ENCODE measurements around the gene C4orf51.
A peak's percentile ranks its signal among the peaks of the same experiment; 100 is the strongest.

Gene C4orf51

GRCh38 chr4:145703850-145704497, 24.0 kb downstream of the C4orf51 start:
- FAIRE-seq (no peak), DNase-seq (ENCODE audit: extremely low spot score, insufficient read length, low read depth) (no peak)

DNA sequence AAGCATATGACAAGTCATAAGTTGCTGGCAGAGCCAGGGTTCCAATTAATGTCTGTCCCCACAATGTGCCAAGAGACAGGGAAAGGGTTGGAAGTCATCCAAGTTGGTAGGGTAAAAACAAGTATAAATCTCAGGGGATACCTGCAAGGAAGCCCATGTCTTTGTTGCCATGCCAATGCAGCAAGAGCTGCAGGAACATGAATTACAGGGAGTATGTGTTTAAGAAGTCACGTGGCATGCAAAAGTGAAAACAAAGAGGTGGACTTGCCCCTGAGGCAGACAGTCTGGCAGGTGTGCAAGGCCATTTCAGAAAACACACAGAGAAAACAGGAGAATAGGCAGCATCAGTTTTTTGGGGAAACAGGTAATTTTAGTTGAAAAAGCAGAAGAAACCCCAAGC, 29.4 kb downstream of the C4orf51 start:
- no peak for FAIRE-seq
- no peak for DNase-seq (ENCODE audit: extremely low spot score, insufficient read length, low read depth)

- DNase-seq (ENCODE audit: extremely low spot score, insufficient read length, low read depth) (no peak), FAIRE-seq (peak; percentile 41)
Measured at GRCh38 chr4:145709843-145710242, 29.9 kb downstream of the C4orf51 start.

GRCh38 chr4:145716200-145716599, 36.3 kb downstream of the C4orf51 start:
- DNase-seq (ENCODE audit: extremely low spot score, insufficient read length, low read depth) (no peak), FAIRE-seq (no peak)

DNA sequence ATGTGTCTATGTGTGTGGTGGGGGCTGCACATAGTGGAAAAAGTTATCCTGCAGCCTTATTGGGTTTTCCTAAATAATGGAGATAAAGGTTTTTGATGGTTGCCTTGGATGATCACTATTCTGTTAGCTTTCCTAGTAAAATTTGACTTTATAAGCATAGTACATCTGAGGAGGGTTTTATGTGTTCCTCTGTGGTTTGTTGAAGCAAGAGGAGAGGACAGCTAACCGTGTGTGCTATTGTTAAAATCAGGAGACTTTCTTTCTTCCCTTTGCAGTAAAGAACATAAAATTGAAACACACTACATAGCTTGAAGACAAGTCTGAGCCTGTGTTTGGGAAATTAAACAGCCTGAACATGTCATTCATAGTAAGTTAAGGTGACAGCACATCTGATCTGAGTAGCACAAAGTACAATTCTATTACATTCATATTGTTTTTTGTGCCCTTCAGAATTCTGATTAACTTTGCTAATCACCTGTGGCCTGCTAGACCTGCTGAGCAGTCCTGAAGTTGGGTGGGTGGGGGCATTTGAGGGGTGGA, 36.8 kb downstream of the C4orf51 start:
- DNase-seq (ENCODE audit: extremely low spot score, insufficient read length, low read depth) (no peak), FAIRE-seq (no peak)

- FAIRE-seq = peak; percentile 86
- no peak for DNase-seq (ENCODE audit: extremely low spot score, insufficient read length, low read depth)
Measured at GRCh38 chr4:145719752-145720624, 40.0 kb downstream of the C4orf51 start.

DNA sequence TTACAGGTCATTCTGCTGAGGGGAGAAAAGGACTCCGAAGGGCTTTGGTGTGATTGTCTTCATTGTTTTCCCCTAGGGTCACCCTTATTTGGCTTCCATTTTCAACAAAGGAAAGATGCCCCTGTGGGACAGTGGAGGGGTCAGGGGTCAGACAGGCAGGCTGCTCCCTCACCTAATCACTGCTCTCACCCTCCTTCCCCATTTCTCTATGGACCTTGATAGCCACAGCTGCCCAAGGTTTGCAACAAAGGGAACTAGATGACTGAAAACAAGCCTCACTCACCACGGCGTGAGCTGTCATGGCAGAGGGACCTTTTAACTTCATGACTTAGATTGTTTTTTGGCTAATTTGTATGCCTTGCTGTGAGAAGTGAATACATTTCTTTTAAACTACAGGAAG, 40.7 kb downstream of the C4orf51 start:
- FAIRE-seq = peak; percentile 64

DNA sequence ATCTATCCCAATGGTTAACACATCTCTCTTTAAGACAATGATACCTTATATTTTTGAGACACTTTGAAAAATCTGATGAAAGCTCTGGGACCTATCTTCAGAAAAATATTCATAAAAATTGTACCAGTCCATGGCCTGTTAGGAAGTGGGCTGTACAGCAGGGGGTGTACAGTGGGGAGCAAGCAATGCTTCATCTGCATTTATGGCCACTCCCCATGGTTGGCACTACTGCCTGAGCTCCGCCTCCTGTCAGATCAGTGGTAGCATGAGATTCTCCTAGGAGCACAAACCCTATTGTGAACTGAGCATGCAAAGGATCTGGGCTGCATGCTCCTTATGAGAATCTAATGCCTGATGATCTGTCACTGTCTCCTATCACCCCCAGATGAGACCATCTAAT, 42.6 kb downstream of the C4orf51 start:
- DNase-seq (ENCODE audit: extremely low spot score, insufficient read length, low read depth) (no peak), FAIRE-seq (no peak)

More for the DNA sequence above, 40.7 kb downstream of the C4orf51 start:
- no peak for DNase-seq (ENCODE audit: extremely low spot score, insufficient read length, low read depth)

- FAIRE-seq = no peak
- DNase-seq (ENCODE audit: extremely low spot score, insufficient read length, low read depth) = no peak
Measured at GRCh38 chr4:145723336-145723735, 43.4 kb downstream of the C4orf51 start.

GRCh38 chr4:145730026-145730425, 50.1 kb downstream of the C4orf51 start:
- no peak for DNase-seq (ENCODE audit: extremely low spot score, insufficient read length, low read depth)
- no peak for FAIRE-seq

DNA sequence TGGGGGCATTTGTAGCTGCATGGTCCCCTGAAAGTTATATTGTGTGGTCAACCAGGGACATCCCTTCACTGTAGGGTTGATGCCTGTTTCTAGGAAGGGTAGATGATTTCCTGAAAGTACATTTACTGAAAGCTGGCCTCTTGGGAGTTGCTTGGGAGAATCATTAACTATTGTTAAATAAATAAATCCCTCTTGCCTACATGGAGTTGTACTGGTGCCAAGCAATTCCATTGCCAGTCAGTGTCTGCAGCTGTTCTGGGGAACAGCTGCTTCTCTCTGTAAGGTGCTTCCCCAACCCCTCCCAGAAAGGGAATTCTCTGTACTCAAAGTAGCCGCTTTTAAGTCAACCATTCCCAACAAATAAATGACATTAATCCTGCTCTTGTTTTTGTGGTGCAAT, 51.1 kb downstream of the C4orf51 start:
- no peak for FAIRE-seq

GRCh38 chr4:145732001-145732815, 52.3 kb downstream of the C4orf51 start:
- FAIRE-seq (peak; percentile 66), DNase-seq (ENCODE audit: extremely low spot score, insufficient read length, low read depth) (no peak)

More for the DNA sequence above, 51.1 kb downstream of the C4orf51 start:
- DNase-seq (ENCODE audit: extremely low spot score, insufficient read length, low read depth) = no peak

DNA sequence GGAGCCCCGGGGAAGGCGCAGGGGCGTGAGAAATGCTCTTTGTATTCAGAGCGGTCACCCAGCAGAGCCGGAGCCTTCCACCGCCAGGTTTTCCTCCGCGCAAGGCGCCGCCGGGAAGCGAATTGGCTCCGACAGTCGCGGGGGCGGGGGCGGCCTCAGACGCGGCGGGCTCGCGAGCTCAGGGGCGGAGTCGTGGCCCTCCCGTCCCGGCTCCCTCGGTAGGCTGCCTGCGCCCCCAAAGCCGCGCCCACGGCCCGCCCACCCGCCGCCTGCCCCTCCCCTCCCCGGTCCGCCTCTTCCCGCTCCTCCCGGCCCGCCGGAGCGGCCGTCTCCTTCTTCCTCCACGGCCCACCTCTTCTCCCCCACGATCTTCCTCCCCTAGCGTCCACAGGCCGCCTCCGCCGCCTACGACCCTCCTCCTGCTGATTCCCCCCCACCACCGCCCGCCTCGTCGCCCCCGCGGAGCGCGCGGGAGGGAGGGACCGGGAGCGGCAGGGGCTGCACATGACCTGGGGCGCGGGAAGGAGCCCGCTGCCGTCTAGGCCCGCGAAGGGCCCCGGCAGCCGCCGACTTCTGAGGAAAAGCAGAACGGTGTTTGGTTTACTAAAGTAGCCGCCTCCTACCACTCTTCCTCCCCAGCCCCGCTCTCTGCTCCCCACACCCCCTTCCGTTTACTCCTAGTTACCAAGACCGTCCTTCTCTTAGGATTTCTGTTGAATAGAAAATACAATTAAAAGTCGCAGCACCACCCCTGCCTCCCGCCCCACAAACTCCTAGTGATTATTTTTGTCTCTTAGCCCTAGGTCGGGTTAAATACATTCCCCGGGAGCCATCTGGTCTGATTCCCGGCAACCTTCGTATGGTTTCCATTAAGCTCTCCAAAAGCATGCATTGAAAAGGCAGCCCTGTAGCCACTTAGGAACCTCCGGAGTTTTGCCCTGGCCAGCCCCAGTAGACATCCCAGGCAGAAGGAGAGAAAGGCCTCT, 53.2 kb downstream of the C4orf51 start:
- FAIRE-seq = peak; percentile 65
- DNase-seq (ENCODE audit: extremely low spot score, insufficient read length, low read depth) = peak; percentile 87

- FAIRE-seq = peak; percentile 31
- no peak for DNase-seq (ENCODE audit: extremely low spot score, insufficient read length, low read depth)
Measured at GRCh38 chr4:145734031-145734430, 54.1 kb downstream of the C4orf51 start.

- peak; percentile 50 for FAIRE-seq
- no peak for DNase-seq (ENCODE audit: extremely low spot score, insufficient read length, low read depth)
Measured at GRCh38 chr4:145734576-145735346, 54.8 kb downstream of the C4orf51 start.

DNA sequence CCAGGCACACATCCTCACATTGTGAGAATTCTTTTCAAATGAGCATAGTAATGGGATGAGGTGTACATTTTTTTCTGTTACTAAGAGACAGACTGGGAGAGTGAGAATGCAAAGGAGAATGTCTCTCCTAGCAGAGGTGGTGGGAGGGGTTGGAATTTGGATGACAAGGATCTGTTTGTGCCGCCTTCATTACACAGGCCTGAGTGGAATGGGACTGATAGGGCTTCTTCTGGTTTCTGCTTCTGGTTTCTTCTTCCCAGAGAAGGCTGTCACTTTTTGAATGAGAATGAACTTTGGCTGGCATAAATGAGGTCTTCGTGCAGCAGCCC, 55.4 kb downstream of the C4orf51 start:
- FAIRE-seq (no peak), DNase-seq (ENCODE audit: extremely low spot score, insufficient read length, low read depth) (no peak)

DNA sequence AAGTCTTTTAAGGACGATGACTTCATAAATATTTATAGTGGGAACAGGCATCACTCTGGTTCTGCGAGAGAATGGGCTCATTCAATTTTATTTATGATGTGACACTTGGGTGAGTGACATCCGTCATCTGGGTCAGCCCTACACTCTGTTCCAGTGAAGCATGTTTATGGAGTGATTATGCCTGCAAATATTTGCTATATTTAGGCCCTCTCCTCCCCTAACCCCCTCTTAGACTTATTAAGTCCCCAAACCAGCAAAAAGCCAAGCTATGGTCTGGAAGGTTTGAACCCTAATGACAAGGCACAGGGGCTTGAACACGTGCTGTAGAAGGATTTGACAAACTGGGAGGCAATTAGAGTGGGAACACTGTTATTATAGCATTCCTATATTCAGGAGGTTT, 55.9 kb downstream of the C4orf51 start:
- FAIRE-seq = no peak

DNA sequence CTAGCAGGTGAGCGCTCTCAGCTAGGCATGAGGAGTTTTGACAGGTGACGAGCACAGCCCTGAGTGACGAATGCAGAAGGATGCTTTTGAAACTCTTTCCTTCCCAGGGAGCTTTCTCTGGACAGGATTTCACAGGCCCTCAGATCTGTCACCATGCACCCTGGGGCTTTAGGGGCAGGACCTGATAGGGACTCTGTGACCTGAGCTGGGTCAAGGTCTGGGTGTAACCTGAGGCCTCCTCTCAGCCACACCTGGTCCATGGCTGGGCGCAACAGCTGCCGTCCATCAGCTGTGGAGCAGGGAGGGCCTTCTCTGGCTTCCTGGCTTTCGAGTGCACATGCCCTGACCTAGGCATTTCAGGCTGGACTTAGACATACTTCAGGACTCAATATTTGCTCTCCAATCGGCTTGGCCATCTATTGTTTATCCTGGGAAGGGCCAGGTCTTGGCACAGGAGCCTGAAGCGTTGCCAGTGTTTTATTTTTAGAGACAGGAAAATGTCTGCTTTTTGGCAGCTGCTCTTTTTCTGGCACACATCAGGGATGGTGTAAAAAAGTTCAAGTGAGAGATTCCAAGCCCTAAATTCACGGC, 56.4 kb downstream of the C4orf51 start:
- no peak for FAIRE-seq
- DNase-seq (ENCODE audit: extremely low spot score, insufficient read length, low read depth) = no peak

More for the DNA sequence above, 55.9 kb downstream of the C4orf51 start:
- DNase-seq (ENCODE audit: extremely low spot score, insufficient read length, low read depth) = no peak

Data from GM18507 (cell line).